Small intestine (tissue), 7 donors: Measurements from ENCODE around the gene RBMS1. TPM values are rescaled to one million over a fixed set of nuclear protein-coding genes. Genes with fewer than 3 reads are reported as not detected.

Experiments used
- DNase-seq, 2 donors: peaks; one replicate each; pipeline versions ENCODE4 v3.0.0 to v3.0.0-alpha.2; 2013
- FAIRE-seq: peaks from 2 replicates; lab custom pipeline; 2012; peaks lifted over from hg19 to GRCh38; lab: Jason Lieb, UNC
- H3K27ac ChIP-seq, 3 donors: one replicate each; pipeline ENCODE4 v1.5.1; 2013; ENCODE audit warnings: low read length in 2 of 3, mild to moderate bottlenecking in 2 of 3, control low read depth in 1 of 3, inconsistent platforms in 1 of 3, low read depth in 1 of 3, moderate library complexity in 1 of 3
- H3K27me3 ChIP-seq, 3 donors: one replicate each; pipeline ENCODE4 v1.6.1; 2013; ENCODE audit warnings: low read length in 3 of 3, inconsistent platforms in 1 of 3; ENCODE audit not compliant: control insufficient read depth in 3 of 3, insufficient read depth in 3 of 3
- H3K36me3 ChIP-seq, 3 donors: one replicate each; pipeline ENCODE4 v1.6.1; 2013; ENCODE audit warnings: low read length in 3 of 3, inconsistent platforms in 1 of 3, low read depth in 1 of 3, mild to moderate bottlenecking in 1 of 3, moderate library complexity in 1 of 3; ENCODE audit not compliant: control insufficient read depth in 3 of 3, insufficient read depth in 2 of 3
- H3K4me1 ChIP-seq, 3 donors: one replicate each; pipeline ENCODE4 v1.6.1; 2013; ENCODE audit warnings: low read length in 2 of 3, inconsistent platforms in 1 of 3, low read depth in 1 of 3, mild to moderate bottlenecking in 1 of 3, moderate library complexity in 1 of 3; ENCODE audit not compliant: control insufficient read depth in 3 of 3, insufficient read depth in 2 of 3
- H3K4me3 ChIP-seq, 3 donors: one replicate each; pipeline ENCODE4 v1.5.1; 2013; ENCODE audit warnings: low read length in 3 of 3, control low read depth in 1 of 3, inconsistent platforms in 1 of 3, low read depth in 1 of 3, mild to moderate bottlenecking in 1 of 3, moderate library complexity in 1 of 3
- H3K9me3 ChIP-seq, 2 donors: one replicate each; pipeline ENCODE4 v1.6.1; 2013; ENCODE audit warnings: low read depth in 1 of 2, low read length in 1 of 2; ENCODE audit not compliant: control insufficient read depth in 2 of 2, insufficient read depth in 1 of 2
- WGBS, 3 donors: extraction: QIAGEN DNeasy Blood & Tissue Kit; methylation state at CpG; one replicate each; pipeline ENCODE4 v1.1.7; 2013; 5-methylcytosine and 5-hydroxymethylcytosine counted together
- polyA plus RNA-seq, 4 donors: library from polyadenylated mRNA; stranded (reverse) in 3 of 4; unstranded in 1 of 4; fragments of 200-250 nt in 3 of 4; fragments of 120-200 nt in 1 of 4; gene quantifications; one replicate each; pipeline versions ENCODE4 v1.2.1 to v1.2.3, GENCODE V29; 2013
- donor health status: healthy with polysubstance abuse.
- donor health status: control.
- donor health status: control.
- donor health status: Bipolar disorder and iron deficiency.
- donor health status: healthy.

The RBMS1 gene
- polyA plus RNA-seq, 4 donors, result 2.0 to 21.4 (median 10.1) TPM

- peak in 1 of 2 donors; percentile 58 for DNase-seq
- Histone ChIP-seq H3K36me3 (no peaks in the 10 kb centered on the region), H3K27me3 (no peaks in the 10 kb centered on the region), H3K4me3 (no peak overlapping the region), H3K4me1 (peaks cover 13 to 47% (median 42%) of the 10 kb centered on the region in 3 donors), H3K9me3 (no peaks in the 10 kb centered on the region), H3K27ac (peak overlapping the region in 1 of 3 donors; percentile 48)
- no peak for FAIRE-seq
- 24 to 63% (median 53%) methylated on average over 4 of the region's 4 CpGs for WGBS, 3 donors
Observed at GRCh38 chr2:160225722-160226121, 267.9 kb downstream of the RBMS1 start.

DNA sequence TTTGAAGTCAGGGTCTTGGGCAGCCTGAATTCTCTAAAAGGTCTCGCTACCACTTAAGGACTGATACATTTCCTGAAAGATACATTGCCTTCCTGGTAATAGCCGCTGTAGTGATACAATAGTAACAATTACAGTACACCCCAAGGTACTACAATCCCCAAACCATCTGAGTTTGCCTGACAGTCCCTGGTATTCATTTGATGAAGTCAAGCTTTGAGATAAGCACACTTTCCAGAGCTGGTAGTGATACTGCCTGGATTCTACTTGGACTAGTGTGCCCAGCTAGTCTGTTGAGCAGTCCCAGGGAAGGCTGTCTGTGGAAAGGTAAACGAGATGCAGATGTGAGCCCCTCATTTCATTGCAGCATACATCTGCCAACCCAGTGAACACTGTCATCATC lies 269.1 kb downstream of the RBMS1 start:
- Histone ChIP-seq H3K27ac (peak overlapping the region in 1 of 3 donors; percentile 22), H3K27me3 (no peaks in the 10 kb centered on the region), H3K4me3 (no peak overlapping the region), H3K36me3 (no peaks in the 10 kb centered on the region), H3K4me1 (peaks cover 13 to 47% (median 46%) of the 10 kb centered on the region in 3 donors), H3K9me3 (no peaks in the 10 kb centered on the region)
- DNase-seq (no peak), FAIRE-seq (no peak)
- 79 to 88% (median 81%) methylated on average over 3 of the region's 3 CpGs for WGBS, 3 donors

GRCh38 chr2:160224060-160224459 lies 269.5 kb downstream of the RBMS1 start:
- 42 to 51% (median 43%) methylated on average over 3 of the region's 3 CpGs for WGBS, 3 donors
- peaks cover 13 to 46% (median 43%) of the 10 kb centered on the region in 3 donors for H3K4me1 ChIP-seq
- no peak overlapping the region for H3K4me3 ChIP-seq
- peak overlapping the region in 1 of 3 donors; percentile 22 for H3K27ac ChIP-seq
- DNase-seq (peak in 1 of 2 donors; percentile 71), FAIRE-seq (no peak)
- H3K36me3 ChIP-seq, result no peaks in the 10 kb centered on the region
- H3K9me3 ChIP-seq, result no peaks in the 10 kb centered on the region
- no peaks in the 10 kb centered on the region for H3K27me3 ChIP-seq

DNA sequence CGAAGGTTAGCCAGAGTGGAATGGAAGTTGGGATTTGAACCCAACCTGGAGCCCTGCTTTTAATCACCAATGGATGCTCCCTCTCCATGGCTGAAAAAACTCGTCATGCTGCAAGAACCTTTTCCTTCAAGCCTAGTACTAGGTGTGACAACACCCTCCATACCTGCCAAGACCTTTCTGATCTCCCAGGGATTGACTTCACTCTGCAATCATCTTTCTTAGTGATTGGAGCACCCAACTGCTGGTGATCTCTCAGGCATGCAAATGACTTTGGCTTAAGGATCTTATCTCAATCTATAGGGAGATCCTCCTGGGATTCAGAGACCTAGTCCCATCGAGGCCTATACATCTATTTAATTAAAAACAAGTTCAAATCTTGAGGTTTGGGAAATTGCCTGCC lies 270.0 kb downstream of the RBMS1 start:
- DNase-seq (no peak), FAIRE-seq (no peak)
- Histone ChIP-seq H3K27ac (peak overlapping the region in 1 of 3 donors; percentile 15), H3K27me3 (no peaks in the 10 kb centered on the region), H3K9me3 (no peaks in the 10 kb centered on the region), H3K4me1 (peaks cover 13 to 46% (median 42%) of the 10 kb centered on the region in 3 donors), H3K4me3 (no peak overlapping the region), H3K36me3 (no peaks in the 10 kb centered on the region)
- 44 to 71% (median 70%) methylated on average over 3 of the region's 3 CpGs for WGBS, 3 donors

GRCh38 chr2:160222546-160223283 lies 270.9 kb downstream of the RBMS1 start:
- Histone ChIP-seq H3K27ac (peak overlapping the region in 2 of 3 donors; percentile 74 to 75), H3K4me3 (no peak overlapping the region), H3K36me3 (no peaks in the 10 kb centered on the region), H3K27me3 (no peaks in the 10 kb centered on the region), H3K4me1 (peaks cover 8 to 42% (median 34%) of the 10 kb centered on the region in 3 donors), H3K9me3 (no peaks in the 10 kb centered on the region)
- DNase-seq, result peak in 1 of 2 donors; percentile 52
- FAIRE-seq, result no peak
- WGBS, 3 donors, result 56 to 71% (median 60%) methylated on average over 7 of the region's 7 CpGs
